ENCODE measurements around the gene EXOSC7.
"Not testable (repeated sequence)": the region's sequence is repeated elsewhere in the genome, so short reads cannot be mapped to it uniquely, and the experiment has no call there.

The EXOSC7 gene

DNA sequence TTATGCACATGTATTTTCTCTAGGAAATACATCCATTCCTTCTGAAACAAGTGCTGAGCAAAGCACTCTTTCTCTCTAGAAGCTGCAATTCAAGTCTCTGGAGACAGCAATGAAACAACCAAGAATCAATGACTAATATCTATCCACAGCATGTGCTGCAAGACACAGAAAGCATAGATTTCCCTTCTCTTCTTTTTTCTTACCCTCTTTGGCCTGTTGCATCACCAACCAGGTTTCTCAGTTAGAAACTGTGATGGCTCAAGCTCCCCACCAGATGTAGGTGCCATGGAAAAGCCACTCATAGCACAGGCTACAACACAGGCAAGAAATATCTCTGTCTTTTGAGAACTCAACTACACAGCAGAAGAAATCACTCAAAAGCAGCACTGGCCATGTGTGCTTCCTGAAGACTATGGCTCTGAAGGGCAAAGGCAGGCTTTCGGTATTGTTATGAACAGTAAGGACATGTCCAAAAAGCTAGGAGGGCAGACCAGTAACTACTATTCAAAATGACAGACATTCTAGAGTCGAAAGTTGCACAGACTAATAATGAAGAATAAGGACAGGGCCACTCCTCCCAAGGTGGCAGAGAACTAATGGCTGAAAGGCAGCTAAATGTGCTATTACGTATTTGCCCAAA, 15.5 kb upstream of the EXOSC7 start:
- no peak overlapping the region for H3K4me3 ChIP-seq (ENCODE audit: low read length)
- no peak for DNase-seq (ENCODE audit: low read depth, low spot score)

DNA sequence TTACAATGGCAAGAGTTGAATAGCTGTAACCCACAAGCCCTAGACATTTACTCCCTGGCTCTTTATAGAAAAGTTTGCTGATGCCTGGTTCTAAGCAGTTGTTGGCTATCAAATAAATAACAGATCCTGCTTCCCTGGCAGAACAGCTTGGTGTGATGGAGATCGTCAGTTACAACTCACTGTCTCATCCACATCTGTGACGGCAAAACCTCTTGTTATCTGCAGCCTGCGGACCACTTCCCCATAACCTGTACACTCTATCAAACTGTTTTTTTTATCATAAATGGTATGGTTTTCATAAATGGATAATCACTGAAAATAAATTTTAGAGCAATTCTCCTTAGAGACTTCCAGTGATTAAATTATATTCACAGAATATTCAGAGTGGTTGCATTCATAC, 14.2 kb upstream of the EXOSC7 start:
- no peak overlapping the region for H3K4me3 ChIP-seq (ENCODE audit: low read length)
- DNase-seq (ENCODE audit: low read depth, low spot score), result no peak

DNA sequence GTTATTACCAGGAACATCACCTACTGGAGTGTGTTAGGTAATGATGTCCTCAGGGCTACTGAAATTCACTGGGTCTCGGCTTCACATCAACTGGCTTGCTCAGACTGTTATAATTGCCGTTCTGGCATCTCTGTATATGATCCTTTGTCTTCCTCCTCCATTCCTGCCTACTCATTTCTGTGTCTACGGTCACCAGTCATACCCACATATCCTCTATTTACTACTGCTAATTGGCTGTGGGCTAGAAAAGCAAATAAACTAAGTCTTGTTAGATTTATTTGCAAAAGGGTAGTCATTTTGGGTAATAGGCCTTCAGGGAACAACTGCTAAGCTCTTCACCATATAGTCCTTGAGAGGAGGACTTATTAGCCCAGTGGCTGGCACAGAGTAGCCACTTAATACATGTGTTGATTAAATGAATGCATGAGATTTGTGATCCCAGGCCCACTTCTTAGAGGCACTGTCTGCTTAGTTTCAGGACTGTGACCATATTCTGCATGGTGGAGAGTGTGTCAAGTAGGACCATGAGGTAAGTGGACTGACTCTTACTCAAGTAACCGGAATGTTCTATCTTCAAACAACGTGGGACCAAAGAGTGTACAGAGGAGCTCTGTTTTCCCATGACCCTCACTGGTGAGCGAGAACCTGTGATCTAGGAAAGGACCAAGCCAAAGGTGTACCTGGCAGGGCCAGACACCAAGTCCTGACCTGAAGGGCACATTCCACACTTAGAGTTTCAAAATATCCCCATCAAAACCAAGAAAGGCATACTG, 13.2 kb upstream of the EXOSC7 start:
- DNase-seq (ENCODE audit: low read depth, low spot score), result no peak
- H3K4me3 ChIP-seq (ENCODE audit: low read length), result no peak overlapping the region

GRCh38 chr3:44963571-44964325, 12.3 kb upstream of the EXOSC7 start:
- no peak for DNase-seq (ENCODE audit: low read depth, low spot score)
- H3K4me3 ChIP-seq (ENCODE audit: low read length), result no peak overlapping the region

DNA sequence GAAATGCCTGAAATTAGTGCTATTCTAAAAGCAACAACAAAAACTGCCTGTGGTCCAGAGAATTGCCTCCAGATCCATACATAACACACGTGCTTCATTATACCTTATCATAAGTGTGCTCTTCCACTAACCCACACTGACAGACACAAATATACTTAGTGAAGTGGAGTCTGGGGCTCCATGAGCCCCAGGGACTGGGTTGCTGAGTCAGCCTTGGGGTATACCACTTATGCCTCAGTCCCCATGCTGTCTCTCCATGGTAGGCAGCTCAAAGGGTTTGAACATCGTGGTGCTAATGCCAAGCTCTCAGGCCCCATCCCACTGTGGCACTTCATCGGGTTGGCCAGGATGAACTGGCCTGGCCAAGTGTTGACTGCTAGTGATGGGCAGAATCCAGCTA, 10.9 kb upstream of the EXOSC7 start:
- H3K4me3 ChIP-seq (ENCODE audit: low read length), result no peak overlapping the region
- no peak for DNase-seq (ENCODE audit: low read depth, low spot score)

- DNase-seq (ENCODE audit: low read depth, low spot score), result no peak
- no peak overlapping the region for H3K4me3 ChIP-seq (ENCODE audit: low read length)
Measured at GRCh38 chr3:44966795-44967278, 9.2 kb upstream of the EXOSC7 start.

DNA sequence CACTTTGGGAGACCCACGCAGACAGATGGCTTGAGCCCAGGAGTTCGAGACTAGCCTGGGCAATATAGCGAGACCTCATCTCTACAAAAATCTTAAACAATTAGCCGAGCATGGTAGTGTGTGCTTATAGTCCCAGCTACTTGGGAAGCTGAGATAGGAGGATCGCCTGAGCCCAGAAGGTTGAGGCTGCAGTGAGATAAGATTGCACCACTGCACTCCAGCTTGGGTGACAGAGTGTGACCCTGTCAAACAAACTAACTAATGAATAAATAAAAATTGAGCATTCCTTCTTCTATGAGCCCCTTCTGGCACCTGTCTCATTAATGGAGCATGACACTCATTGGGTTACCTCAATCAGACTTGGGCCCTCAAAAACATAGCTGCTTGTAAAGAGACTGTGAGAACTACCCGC, 7.6 kb upstream of the EXOSC7 start:
- DNase-seq (ENCODE audit: low read depth, low spot score), result no peak

GRCh38 chr3:44969154-44969827, 6.8 kb upstream of the EXOSC7 start:
- no peak overlapping the region for H3K4me3 ChIP-seq (ENCODE audit: low read length)
- peak; percentile 71 for DNase-seq (ENCODE audit: low read depth, low spot score)

More for the DNA sequence above, 7.6 kb upstream of the EXOSC7 start:
- no peak overlapping the region for H3K4me3 ChIP-seq (ENCODE audit: low read length)

GRCh38 chr3:44969828-44970179, 6.2 kb upstream of the EXOSC7 start:
- no peak overlapping the region for H3K4me3 ChIP-seq (ENCODE audit: low read length)
- no peak for DNase-seq (ENCODE audit: low read depth, low spot score)

DNA sequence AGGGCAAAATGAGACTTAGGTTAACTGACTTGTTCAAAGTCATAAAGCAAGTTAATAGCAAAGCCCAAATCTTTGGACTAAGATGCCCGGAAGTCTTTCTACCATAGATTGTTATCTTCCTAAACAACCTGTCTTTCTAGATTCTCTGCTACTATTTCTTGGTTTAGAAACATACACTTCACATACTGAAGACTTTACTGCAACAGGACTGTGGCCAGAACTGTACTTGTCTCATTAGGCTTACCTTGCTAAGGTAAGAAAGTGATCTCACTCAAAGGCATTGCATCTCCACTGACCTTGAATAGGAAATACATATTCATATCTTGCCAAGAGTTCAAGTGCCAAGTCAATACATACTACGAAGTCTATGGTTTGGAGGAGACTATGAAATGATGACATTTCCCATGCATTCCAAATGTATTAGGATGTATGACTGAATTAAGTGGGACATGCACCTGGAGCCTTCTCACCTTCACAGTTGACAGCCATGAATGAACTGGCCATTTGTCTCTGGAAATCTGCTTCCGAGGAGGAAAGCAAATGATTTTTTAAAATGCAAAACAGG, 5.0 kb upstream of the EXOSC7 start:
- H3K4me3 ChIP-seq (ENCODE audit: low read length), result no peak overlapping the region
- no peak for DNase-seq (ENCODE audit: low read depth, low spot score)

GRCh38 chr3:44974416-44974815, 1.6 kb upstream of the EXOSC7 start:
- peak overlapping the region; percentile 88 for H3K4me3 ChIP-seq (ENCODE audit: low read length)
- DNase-seq (ENCODE audit: low read depth, low spot score), result peak; percentile 62

DNA sequence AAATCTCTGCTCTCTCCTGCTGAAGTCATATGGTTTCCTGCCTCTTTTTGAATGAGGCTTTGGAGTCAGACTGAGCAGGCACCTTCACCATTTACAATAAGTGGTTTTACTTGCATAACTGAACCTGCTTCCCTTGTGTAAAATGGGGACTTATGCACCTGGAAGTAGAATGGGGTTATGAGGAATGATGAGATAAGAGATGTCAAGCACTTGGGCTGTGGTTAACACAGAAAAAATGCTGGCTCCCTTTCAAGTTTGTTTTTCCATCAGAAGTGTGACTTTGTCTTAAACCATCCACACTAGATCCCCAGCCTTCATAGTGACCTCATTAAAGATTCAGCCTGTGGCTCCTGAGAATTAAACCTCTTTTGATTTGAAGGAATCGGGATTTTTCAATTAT, 5.2 kb downstream of the EXOSC7 start:
- H3K4me3 ChIP-seq (ENCODE audit: low read length), result no peak overlapping the region
- peak; percentile 87 for DNase-seq (ENCODE audit: low read depth, low spot score)

GRCh38 chr3:44981751-44982150, 5.7 kb downstream of the EXOSC7 start:
- no peak overlapping the region for H3K4me3 ChIP-seq (ENCODE audit: low read length)
- no peak for DNase-seq (ENCODE audit: low read depth, low spot score)

- DNase-seq (ENCODE audit: low read depth, low spot score), result no peak
- no peak overlapping the region for H3K4me3 ChIP-seq (ENCODE audit: low read length)
Measured at GRCh38 chr3:44982817-44983216, 6.8 kb downstream of the EXOSC7 start.

- DNase-seq (ENCODE audit: low read depth, low spot score), result peak; percentile 38
Measured at GRCh38 chr3:44983484-44983941, 7.5 kb downstream of the EXOSC7 start.

DNA sequence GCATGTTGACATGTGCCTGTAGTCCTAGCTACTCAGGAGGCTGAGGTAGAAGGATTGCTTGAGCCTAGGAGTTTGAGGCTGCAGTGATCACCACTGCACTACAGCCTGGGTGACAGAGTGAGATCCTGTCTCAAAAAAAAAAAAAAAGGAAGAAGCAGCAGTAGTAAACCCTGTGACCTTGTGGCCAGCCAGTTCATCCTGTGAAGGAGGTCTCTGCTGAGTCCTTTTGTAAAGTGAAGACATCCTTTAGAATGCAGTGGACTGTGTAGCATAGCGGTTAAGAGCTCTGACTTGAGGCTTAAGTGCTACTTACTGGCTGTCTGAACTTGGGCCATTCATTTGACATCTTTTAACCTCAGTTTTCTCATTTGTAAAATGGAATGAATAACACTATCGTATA, 8.3 kb downstream of the EXOSC7 start:
- DNase-seq (ENCODE audit: low read depth, low spot score), result no peak
- no peak overlapping the region for H3K4me3 ChIP-seq (ENCODE audit: low read length)

More at GRCh38 chr3:44983484-44983941, 7.5 kb downstream of the EXOSC7 start:
- H3K4me3 ChIP-seq (ENCODE audit: low read length), result no peak overlapping the region

- H3K4me3 ChIP-seq (ENCODE audit: low read length); DNase-seq (ENCODE audit: low read depth, low spot score): not testable (repeated sequence)
Measured at GRCh38 chr3:44986330-44986729, 10.3 kb downstream of the EXOSC7 start.

- no peak for DNase-seq (ENCODE audit: low read depth, low spot score)
- H3K4me3 ChIP-seq (ENCODE audit: low read length), result no peak overlapping the region
Measured at GRCh38 chr3:44987332-44987731, 11.3 kb downstream of the EXOSC7 start.

GRCh38 chr3:44988073-44988472, 12.0 kb downstream of the EXOSC7 start:
- DNase-seq (ENCODE audit: low read depth, low spot score), result no peak
- H3K4me3 ChIP-seq (ENCODE audit: low read length), result no peak overlapping the region

All from Jurkat, Clone E6-1 (cell line).